A673 (cell line): ENCODE data around the gene PEX14.

Experiments used
- CTCF ChIP-seq: fragments of 300-800, 200-600 bp; sonication (generic); conservative IDR thresholded peaks from 2 replicates; pipeline ENCODE4 v1.5.1; 2017; ENCODE audit warnings: low read depth, mild to moderate bottlenecking, antibody characterized with exemption, low read length, moderate library complexity, mixed read lengths
- EZH2 ChIP-seq: fragments of 200-600 bp; sonication (generic); IDR thresholded peaks from 2 replicates; pipeline ENCODE4 v1.6.1; 2017; ENCODE audit warnings: borderline replicate concordance, low read depth, mild to moderate bottlenecking, mixed read lengths, antibody characterized with exemption, low read length; ENCODE audit not compliant: poor library complexity, severe bottlenecking

- no peak for TF ChIP-seq CTCF
- no peak for TF ChIP-seq EZH2
These were observed 110.5 kb downstream of the PEX14 start for GRCh38 chr1:10585242-10585641.
